NCI-H2227 treated with DMSO at 0.1 percent for 48 hours (cell line): ENCODE measurements around the gene CEP162.
"Not testable (repeated sequence)": the region's sequence is repeated elsewhere in the genome, so short reads cannot be mapped to it uniquely, and the experiment has no call there.

Experiments used
- DNase-seq: peaks from one replicate; lab custom pipeline; 2025; lab: John Stamatoyannopoulos, UW

The CEP162 gene, protein sequence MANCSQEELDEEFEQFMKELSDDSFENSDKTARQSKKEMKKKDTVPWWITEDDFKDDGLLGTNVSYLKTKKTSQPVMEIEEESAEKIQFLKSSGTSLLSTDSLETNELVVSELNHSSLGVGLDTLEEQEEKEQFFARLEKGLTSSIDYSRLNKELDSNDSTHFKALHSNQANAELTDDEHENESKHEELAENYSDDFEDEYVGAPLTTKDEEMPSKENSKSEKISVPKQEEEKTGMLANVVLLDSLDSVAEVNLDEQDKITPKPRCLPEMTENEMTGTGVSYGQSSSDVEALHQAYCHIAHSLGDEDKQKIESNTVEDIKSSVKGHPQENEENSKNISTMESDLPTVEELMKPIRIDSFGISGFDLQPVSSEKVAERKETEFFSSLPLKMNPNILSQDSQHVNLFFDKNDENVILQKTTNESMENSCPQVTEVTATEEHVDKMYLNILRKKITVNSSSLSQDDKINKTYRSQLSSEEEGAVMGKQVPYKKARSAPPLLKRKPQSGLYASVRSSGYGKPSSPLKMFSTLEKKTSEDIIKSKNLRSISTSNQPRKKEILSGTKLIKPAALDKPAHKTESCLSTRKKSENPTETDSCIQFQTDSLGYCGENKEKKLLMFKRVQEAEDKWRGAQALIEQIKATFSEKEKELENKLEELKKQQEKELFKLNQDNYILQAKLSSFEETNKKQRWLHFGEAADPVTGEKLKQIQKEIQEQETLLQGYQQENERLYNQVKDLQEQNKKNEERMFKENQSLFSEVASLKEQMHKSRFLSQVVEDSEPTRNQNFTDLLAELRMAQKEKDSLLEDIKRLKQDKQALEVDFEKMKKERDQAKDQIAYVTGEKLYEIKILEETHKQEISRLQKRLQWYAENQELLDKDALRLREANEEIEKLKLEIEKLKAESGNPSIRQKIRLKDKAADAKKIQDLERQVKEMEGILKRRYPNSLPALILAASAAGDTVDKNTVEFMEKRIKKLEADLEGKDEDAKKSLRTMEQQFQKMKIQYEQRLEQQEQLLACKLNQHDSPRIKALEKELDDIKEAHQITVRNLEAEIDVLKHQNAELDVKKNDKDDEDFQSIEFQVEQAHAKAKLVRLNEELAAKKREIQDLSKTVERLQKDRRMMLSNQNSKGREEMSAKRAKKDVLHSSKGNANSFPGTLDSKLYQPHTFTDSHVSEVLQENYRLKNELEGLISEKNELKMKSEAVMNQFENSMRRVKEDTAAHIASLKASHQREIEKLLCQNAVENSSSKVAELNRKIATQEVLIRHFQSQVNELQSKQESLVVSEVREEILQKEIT (N-terminal part only)

DNA sequence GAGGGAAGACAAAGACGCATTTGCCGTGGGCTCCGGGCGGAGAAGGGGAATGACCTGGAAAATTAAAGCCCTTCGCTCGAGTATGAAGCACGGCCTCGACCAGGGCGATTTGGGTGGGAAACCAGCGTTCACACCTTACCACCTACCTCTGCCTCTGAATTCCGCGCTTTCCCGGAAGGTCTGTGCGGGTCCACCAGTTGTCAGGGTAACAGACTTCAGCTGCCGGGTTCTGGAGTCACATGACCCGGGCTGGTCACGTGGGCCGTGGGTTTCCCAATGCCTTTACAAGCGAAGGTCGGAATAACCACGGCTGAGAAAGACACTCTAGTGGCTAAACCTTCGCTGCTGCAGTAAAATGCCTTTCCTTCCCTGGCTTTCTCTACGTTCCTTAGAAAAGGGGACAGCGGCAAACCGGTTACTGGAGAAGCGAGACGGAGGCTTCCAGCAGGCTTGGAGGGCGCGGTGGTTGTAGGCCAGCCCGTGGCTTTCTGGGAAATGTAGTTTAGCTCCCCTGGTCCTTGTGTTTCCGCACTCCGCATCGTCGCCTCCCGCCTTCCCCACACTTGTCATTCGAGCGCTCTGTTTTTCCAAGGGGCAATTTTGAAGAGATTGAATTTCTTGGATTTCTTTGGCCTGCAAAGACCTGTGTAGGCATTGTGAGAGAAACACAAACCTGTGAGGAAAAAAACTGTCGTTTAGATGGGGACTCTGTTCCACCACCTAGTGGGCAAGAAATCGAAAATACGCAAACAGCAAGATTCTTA lies at the start of gene CEP162:
Gene CEP162 (minus strand): TSS at position 210 of the 764 bp plus-strand sequence. CDS start 1,250 bp downstream, outside the sequence.
- DNase-seq, result peak; percentile 98

DNA sequence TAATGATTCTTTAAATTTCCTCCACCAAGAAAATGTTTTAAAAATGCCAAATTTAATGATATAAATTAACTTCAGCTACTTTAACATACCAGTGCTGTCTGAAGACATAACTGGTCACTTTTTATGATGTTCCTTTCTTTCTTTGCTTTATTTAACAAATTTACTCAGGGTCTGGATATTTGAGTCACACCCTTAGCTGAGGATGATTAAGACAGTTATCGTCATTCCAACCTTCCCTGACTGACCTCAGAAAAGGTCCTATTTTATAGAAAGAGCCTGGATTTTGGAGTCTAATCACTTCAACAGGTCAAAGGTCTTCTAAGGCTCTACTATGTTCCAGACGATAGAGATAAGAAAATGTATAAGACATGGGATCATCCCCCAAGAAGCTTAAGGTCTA lies 47.4 kb upstream of the CEP162 start:
- DNase-seq, result no peak

DNA sequence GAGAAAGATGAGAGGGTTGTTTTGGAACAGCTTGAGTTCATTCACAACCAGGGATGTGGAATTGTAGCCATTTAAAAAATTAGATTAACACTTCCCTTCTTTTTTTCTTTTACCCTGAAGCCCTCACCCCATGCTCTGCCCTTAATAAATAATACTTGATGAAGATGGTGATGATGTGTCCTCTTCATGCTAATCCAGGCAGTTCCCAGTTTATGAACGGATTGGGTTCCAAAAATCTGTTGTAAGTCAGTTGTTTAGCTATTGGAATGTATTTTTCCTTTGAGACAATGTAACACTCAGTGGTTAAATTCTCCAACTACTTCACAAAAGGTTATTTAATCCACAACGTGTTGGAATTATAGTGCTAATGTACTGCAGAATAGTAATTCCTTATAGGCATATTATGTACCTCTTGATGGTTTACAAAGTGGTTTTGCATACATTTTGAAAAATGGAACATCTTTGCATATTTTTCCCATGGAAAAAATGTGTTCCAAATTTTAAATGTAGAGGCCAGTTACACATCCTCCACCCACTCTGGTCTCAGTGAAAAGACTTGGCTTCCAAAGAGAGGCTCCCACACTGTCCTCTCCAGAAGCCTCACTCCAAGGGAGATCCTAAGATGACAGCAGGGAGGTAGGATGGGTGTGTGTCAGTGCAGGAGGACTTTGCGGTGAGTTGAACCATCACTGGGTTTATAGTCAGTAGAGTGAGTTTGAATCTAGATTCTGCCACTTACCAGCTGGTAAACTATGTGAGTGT lies 45.8 kb upstream of the CEP162 start:
- no peak for DNase-seq

DNA sequence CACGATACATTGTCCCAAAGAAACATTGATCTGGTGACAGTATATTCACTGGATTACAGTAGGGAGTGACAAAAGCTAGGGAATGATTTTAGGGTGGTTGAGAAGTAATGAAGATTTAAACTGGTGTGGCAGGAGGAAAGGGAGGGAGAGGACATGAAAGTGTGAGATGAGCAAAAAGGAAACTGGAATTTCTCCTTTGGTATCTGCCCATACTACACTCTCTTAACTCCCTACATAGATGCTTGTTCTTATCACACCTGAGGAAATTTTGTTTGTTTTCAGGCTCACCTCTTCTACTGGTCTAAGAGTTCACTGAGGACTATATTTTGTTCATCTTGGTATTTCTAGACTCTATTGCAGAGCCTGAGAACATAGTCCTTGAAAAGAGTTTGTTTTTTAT lies 44.9 kb upstream of the CEP162 start:
- DNase-seq, result no peak

DNA sequence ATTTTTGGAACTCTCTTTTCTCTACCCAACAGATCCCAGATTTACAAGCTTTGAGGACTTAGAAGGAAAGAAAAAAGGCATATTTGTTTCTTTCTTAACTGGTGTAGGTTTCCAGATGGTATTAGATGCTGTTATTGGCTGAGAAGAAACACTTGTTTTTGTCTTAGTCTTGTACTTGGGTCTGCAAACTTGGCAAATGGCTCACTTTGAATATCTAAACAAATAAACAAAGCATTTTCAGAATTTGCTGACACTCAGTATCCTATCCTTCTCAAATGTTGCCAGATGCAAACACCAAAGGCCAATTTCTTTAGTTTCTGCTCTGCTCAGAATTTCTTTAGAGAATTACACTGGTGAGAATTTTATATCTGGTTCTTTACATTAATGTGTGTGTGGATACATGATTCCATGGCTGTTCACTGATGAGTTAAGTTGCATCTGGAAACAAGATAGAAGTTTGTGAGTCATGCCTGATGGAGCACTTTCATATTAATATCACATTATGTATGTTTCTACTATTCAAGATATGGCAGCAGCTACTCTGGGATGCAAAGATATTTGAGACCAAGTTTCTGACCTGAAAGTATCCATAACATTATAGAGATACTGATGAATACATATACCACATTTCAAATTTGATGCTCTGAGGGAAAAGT lies 43.7 kb upstream of the CEP162 start:
- DNase-seq, result no peak

DNA sequence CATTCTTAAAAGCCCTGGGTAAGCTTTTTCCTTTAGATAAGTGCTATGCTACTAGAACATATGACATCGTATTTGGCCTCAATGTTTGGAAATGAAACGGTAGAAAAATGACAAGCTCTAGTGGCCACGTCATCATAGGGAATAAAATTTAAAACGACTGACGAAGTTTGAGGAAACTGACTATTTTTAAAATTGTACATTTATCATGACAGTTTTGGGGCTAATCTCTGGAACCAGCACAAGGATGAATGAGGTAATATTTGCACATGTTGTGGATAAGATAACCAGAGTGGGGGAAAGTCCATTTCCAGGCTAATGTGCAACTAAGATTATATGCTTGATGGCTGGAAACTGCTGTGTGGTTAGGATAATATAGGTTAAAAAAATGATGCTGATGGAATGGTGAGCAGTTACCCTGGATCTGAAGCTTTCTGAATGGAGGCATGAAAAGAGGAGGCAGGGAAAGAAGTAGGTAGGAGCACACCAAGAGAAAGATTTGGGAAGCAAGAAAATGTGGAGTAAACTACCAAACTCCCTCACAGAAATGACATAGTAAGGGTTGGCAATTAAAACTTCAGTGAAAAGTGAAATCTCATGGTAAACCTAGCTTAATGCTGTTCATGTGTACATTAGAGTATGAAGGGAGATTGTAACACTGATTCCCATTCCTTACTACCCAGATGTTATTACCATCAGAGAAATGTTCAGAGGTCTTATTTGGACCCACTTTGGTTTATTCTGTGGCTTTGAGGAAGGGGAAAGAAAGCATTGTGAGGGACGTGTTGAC lies 42.7 kb upstream of the CEP162 start:
- DNase-seq, result no peak

DNA sequence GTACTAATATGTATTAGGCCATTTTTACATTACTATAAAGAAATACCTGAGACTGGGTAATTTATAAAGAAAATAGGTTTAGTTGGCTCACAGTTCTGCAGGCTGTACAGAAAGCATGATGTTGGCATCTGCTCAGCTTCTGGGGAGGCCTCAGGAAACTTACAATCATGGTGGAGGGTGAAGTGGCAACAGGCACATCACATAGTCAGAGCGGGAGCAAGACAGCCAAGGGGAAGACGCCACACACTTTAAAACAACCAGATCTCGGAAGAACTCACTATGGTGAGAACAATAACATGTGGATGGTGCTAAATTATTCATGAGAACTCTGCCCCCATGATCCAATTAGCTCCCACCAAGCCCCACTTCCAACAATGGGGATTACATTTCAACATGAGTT lies 41.3 kb upstream of the CEP162 start:
- DNase-seq, result no peak

DNA sequence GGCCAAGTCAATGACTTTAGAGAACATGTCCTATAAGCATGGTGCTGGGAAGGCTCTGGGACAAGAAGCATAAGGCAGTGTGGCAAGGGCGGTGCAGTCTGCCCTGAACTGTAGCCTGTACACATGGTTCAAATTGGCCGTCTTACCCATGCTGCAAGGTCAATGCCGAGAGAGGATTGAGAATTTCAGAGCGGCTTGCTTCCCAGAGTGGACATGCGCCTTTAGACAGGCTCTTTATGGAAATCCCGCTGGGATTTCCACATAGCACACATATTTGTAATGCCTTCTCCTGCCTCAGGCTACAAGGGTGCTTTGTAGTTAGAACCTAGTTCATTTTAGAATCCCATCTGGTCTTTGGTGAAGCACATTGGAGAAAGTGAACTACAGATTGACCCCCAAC lies 36.1 kb upstream of the CEP162 start:
- DNase-seq, result no peak

DNA sequence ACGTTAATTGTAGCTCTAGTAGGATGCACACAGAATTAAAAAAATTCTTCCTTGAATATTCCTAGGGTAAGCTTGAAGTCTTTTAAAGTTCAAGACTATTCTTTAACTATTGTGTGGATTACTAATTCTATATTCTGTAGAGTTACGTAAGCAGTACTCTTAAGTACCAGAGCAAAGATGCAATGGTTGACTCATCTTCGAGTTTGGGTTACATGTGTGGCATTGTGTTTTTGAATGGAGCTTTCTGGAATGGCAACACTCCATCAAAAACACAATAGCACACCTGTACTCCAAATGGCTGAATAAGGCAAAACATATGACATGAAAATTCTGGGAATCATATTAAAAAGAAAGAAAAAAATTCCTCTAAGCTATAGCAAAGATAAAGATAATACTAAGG lies 33.5 kb upstream of the CEP162 start:
- no peak for DNase-seq

DNA sequence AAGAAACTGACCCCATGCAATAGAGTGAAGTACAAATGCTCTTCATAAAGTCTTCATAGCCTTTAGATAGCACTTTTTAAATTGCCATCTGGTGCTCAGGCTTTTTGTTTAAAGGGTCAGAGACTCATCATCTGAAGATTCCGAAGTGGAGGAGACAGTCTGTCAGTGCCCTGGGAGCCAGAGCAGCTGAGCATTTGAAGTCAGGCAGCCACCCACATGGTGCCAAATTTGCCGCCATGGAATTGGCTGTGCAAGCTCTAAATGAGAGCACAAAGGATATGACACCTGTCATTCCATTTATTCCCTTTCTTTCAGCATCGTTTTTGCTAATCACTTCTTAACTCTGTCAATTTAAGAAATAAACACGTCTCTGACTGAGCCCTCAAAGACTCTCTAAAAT lies 32.8 kb upstream of the CEP162 start:
- no peak for DNase-seq

DNA sequence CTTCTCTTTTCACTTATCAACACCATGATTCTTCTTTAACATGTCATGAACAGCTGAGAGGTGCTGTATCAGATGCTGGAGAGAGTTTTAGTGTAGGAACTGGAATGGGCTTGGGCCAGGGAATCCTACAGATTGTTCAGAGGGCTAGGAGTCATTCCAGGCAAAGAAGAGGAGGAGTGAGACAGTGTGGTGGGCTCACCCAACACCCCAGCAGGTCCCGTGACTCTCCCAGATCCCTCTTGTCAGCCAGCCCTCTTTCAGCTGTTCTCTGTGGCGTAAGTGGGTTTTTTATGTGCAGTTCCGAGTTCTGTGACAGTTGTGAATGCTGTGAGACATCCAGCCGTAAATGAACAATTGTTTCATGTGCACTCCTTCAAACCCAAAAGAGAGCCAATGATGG lies 31.4 kb upstream of the CEP162 start:
- no peak for DNase-seq

DNA sequence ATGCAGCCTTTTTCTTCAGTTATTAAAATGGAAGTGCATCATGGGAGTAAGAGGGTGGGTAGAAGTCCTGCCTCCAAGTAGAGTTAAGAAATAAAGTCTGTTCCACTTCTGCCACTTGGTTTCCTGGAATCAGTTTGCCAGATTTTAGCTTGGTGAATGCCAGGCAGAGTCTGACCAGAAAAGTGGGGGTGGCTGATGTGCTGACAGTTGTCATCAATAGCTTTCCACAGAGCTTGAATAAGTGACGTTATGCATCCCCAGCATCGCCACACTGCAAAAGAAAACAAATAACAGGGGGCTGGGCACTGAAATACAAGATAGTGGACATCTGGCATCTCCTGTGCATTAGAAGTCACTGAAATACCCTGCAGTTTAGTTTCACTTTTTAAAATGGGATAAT lies 30.8 kb upstream of the CEP162 start:
- DNase-seq, result no peak

DNA sequence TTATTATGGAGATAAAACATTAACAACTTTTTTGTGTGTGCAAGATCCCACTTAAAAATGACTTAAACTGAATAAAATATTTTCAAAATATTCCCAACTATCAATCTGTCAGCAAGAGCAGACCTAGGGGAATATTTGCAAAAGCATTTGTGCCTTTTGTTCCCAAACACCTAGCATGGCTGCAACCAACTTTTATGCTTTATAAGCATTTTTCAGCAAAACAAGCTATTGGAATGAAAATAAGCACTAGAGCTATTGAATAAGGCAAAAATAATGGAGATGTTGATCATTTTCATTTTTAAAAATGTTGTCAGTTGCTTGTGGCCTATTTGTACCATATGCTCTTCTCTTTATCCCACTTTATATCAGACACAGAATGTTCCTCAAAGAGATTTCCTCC lies 28.2 kb upstream of the CEP162 start:
- no peak for DNase-seq

DNA sequence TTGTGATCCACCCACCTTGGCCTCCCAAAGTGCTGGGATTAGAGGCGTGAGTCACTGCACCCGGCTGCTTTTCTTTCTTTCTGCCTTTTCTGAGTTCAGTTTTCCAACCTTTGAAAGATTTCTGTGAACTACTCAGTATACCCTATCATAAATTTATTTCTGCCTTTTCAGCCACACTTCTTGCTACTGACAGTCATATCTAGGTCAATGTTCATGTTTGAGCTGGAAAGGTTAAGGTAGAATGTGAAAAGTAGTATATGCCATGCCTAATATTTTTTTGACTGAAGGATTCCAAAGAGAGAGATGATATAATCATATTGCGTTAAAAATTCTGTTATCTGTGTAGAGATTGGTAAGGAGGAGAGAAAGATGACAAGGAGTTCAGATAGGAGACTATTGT lies 25.9 kb upstream of the CEP162 start:
- no peak for DNase-seq

DNA sequence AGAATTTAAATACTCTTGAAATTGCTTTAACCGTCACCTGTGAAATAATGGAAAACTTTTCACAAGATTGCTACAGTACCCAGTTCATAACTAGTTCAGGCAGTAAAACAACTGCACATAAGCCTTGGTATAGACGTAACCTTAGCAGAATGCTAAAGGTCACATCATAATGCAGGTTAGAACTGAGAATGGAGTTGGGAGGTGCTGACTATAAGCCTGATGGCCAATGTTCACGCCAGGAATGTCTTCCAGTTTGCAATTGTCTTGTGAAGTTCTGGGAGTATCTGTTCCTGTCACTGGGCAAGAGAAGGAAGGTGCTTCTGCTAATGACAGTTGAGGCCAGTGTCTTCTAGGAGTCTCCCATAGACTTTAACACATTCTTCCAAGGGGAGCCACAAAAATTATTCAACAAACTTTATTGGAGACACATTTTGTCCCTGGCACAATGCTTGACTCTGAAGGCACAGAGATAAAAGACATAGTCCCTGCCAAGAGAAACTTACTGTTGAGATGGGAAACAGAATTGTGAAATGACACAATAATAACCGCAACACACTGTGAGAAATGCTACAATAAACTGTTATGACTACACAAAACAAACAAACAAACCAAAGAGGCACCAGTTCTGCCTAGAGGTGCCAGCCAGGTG lies 24.6 kb upstream of the CEP162 start:
- DNase-seq, result no peak

DNA sequence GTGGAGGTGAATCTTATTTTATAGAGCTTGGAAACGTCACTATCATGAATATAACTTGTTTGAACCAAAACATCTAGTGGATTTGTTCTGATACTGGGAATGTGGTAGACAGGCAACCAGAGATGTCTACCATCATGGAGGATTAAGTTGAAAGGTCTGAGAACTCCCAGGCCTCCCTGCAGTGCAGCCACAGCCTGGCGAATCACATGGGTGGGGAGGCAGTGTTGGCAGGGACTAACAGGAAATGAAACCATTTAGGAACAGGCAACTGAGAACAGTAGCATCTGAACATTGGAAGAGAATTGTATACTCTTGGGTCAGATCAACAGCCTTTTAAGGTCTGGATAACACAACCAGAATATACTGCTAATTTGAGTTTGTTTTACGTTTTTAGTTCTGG lies 22.3 kb upstream of the CEP162 start:
- DNase-seq, result no peak

DNA sequence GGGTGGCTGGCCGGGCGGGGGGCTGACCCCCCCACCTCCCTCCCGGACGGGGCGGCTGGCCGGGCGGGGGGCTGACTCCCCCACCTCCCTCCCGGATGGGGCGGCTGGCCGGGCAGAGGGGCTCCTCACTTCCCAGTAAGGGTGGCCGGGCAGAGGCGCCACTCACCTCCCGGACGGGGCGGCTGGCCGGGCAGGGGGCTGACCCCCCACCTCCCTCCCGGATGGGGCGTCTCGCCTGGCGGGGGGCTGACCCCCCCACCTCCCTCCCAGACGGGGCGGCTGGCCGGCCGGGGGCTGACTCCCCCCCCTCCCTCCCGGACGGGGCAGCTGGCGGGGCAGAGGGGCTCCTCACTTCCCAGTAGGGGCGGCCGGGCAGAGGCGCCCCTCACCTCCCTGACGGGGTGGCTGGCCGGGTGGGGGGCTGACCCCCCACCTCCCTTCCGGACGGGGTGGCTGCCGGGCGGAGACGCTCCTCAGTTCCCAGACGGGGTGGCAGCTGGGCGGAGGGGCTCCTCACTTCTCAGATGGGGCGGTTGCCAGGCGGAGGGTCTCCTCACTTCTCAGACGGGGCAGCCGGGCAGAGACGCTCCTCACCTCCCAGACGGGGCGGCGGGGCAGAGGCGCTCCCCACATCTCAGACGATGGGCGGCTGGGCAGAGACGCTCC lies 17.1 kb upstream of the CEP162 start:
- not testable (repeated sequence) for DNase-seq

DNA sequence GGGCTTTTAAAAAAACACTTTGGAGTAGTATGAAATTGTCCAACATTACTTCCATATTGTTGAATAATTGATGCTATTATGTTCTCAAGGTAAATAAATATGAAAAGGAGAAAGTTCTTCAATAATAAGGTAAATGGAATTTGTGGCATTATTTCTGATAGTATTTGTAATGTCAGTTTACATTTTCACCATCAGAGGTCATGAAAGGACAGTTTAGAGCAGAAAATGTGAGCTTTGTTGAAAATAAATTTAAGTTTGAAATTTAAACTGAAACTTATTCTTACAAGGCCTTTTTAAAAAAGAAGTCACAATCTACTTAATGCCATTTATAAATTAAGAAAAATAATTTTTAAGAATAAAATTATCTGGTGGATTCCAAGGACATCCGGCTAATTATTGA lies 15.8 kb upstream of the CEP162 start:
- no peak for DNase-seq
